IMR-90 (cell line): ENCODE data around the gene PRCP. TPM values are rescaled to one million over a fixed set of nuclear protein-coding genes. Genes with fewer than 3 reads are reported as not detected.

Experiments used
- ATAC-seq: fragments of 200-7000 bp; cut with Tn5 transposase; 2 replicates; pipeline ENCODE4 v1.9.1; 2020; ENCODE audit warnings: low read depth, mild to moderate bottlenecking, moderate library complexity
- BruUV-seq: library from RNA; stranded (reverse); fragments of 400-500 nt; replicated peaks from 2 replicates; lab custom pipeline; 2021; lab: Mats Ljungman, UMichigan
- CTCF ChIA-PET: fragments of 300-600 bp; formaldehyde crosslinking; extraction: SDS; loops from one replicate; lab custom pipeline; 2021; ENCODE audit warnings: antibody characterized with exemption; lab: Yijun Ruan, JAX
- POLR2A ChIA-PET: fragments of 300-600 bp; sonication (Branson Sonifier 250); formaldehyde crosslinking; loops from one replicate; lab custom pipeline; 2022; ENCODE audit warnings: antibody characterized with exemption; ENCODE audit not compliant: unreplicated experiment; lab: Charles Lee
- DNase-seq: peaks from one replicate; pipeline ENCODE4 v3.0.0; 2013
- H2AFZ ChIP-seq: replicated peaks from 2 replicates; pipeline ENCODE3; 2013; ENCODE audit warnings: low read length, mild to moderate bottlenecking; ENCODE audit not compliant: poor library complexity
- H2AK5ac ChIP-seq: 2 replicates; pipeline ENCODE4 v1.6.1; 2013; ENCODE audit warnings: low read depth, low read length, inconsistent platforms
- H2AK9ac ChIP-seq: replicated peaks from 2 replicates; pipeline ENCODE3; 2013; ENCODE audit warnings: mild to moderate bottlenecking, low read depth, low read length, moderate library complexity; ENCODE audit not compliant: poor library complexity
- H2BK120ac ChIP-seq: 2 replicates; pipeline ENCODE4 v1.6.1; 2013; ENCODE audit warnings: low read depth, low read length, inconsistent platforms
- H2BK15ac ChIP-seq: 3 replicates; pipeline ENCODE4 v1.6.1; 2013; ENCODE audit warnings: low read depth, low read length, inconsistent platforms
- H2BK20ac ChIP-seq: 2 replicates; pipeline ENCODE4 v1.6.1; 2013; ENCODE audit warnings: low read depth, mild to moderate bottlenecking, inconsistent platforms, low read length, moderate library complexity
- H2BK5ac ChIP-seq: 2 replicates; pipeline ENCODE4 v1.6.1; 2013; ENCODE audit warnings: mild to moderate bottlenecking, low read depth, low read length, inconsistent platforms; ENCODE audit not compliant: poor library complexity, severe bottlenecking
- H3K14ac ChIP-seq: replicated peaks from 2 replicates; pipeline ENCODE4 v1.6.1; 2013; ENCODE audit warnings: low read depth, low read length, inconsistent platforms
- H3K18ac ChIP-seq: 2 replicates; pipeline ENCODE4 v1.6.1; 2013; ENCODE audit warnings: low read depth, low read length, control low read depth
- H3K23ac ChIP-seq: 2 replicates; pipeline ENCODE4 v1.6.1; 2013; ENCODE audit warnings: low read depth, low read length, inconsistent platforms
- H3K27ac ChIP-seq: 2 replicates; pipeline ENCODE4 v1.5.1; 2013; ENCODE audit warnings: mild to moderate bottlenecking, control low read depth, low read length; ENCODE audit not compliant: insufficient read depth
- H3K27me3 ChIP-seq: 2 replicates; pipeline ENCODE4 v1.6.1; 2013; ENCODE audit warnings: low read length; ENCODE audit not compliant: control insufficient read depth, insufficient read depth
- H3K36me3 ChIP-seq: 2 replicates; pipeline ENCODE4 v1.6.1; 2013; ENCODE audit warnings: low read length, mixed read lengths; ENCODE audit not compliant: control insufficient read depth, insufficient read depth
- H3K4ac ChIP-seq: 2 replicates; pipeline ENCODE4 v1.6.1; 2013; ENCODE audit warnings: low read depth, low read length, inconsistent platforms
- H3K4me1 ChIP-seq: 2 replicates; pipeline ENCODE4 v1.6.1; 2013; ENCODE audit warnings: low read length, mixed read lengths; ENCODE audit not compliant: control insufficient read depth, insufficient read depth
- H3K4me2 ChIP-seq: 2 replicates; pipeline ENCODE4 v1.6.1; 2013; ENCODE audit warnings: low read depth, mild to moderate bottlenecking, control low read depth, low read length, moderate library complexity
- H3K4me3 ChIP-seq: 2 replicates; pipeline ENCODE4 v1.5.1; 2013; ENCODE audit warnings: low read depth, mild to moderate bottlenecking, control low read depth, low read length, moderate library complexity; ENCODE audit not compliant: insufficient read depth
- H3K56ac ChIP-seq: 2 replicates; pipeline ENCODE4 v1.6.1; 2013; ENCODE audit warnings: low read length, inconsistent platforms; ENCODE audit not compliant: insufficient read depth; ENCODE audit errors: extremely low read depth
- H3K79me1 ChIP-seq, 2 experiments: 2 replicates each; pipeline ENCODE4 v1.6.1; 2013; ENCODE audit warnings: low read length in 2 of 2, inconsistent platforms in 1 of 2, low read depth in 1 of 2
- H3K9ac ChIP-seq: 2 replicates; pipeline ENCODE4 v1.6.1; 2013; ENCODE audit warnings: low read depth, low read length, control low read depth
- H3K9me1 ChIP-seq: 2 replicates; pipeline ENCODE4 v1.6.1; 2013; ENCODE audit warnings: low read length, inconsistent platforms; ENCODE audit not compliant: insufficient read depth
- H3K9me3 ChIP-seq: 2 replicates; pipeline ENCODE4 v1.6.1; 2013; ENCODE audit warnings: low read length; ENCODE audit not compliant: control insufficient read depth, insufficient read depth
- H4K20me1 ChIP-seq: 2 replicates; pipeline ENCODE4 v1.6.1; 2013; ENCODE audit warnings: low read length, inconsistent platforms; ENCODE audit not compliant: insufficient read depth
- H4K5ac ChIP-seq: 2 replicates; pipeline ENCODE4 v1.6.1; 2013; ENCODE audit warnings: mild to moderate bottlenecking, low read depth, low read length, control low read depth
- H4K8ac ChIP-seq, 2 experiments: 2 replicates each; pipeline ENCODE4 v1.6.1; 2013; ENCODE audit warnings: low read depth in 2 of 2, low read length in 2 of 2, control low read depth in 1 of 2, inconsistent platforms in 1 of 2
- H4K91ac ChIP-seq: 2 replicates; pipeline ENCODE4 v1.6.1; 2013; ENCODE audit warnings: low read depth, low read length, inconsistent platforms; ENCODE audit not compliant: insufficient read depth
- NFE2L2 ChIP-seq: fragments of 150-350 bp; IDR thresholded peaks from 2 replicates; pipeline ENCODE4 v1.6.1; 2016; ENCODE audit warnings: low read depth, mild to moderate bottlenecking, low read length
- RFX5 ChIP-seq: IDR thresholded peaks from 2 replicates; pipeline ENCODE4 v1.8.0; 2012; ENCODE audit warnings: low read depth, mild to moderate bottlenecking, low read length, moderate library complexity
- dilution Hi-C: fragments of 300-500 bp; cut with HindIII; formaldehyde crosslinking; loops from one replicate; pipeline ENCODE4 v1.14.3; 2018; ENCODE audit warnings: low sequenced_read_pairs; ENCODE audit not compliant: unreplicated experiment
- in situ Hi-C: fragments of 300-500 bp; cut with MboI; formaldehyde crosslinking; loops from 3 replicates; pipeline ENCODE4 v1.14.3; 2019; ENCODE audit warnings: low sequenced_read_pairs, inconsistent platforms, mixed read lengths
- intact Hi-C: fragments of 100-400 bp; cut with micrococcal nuclease; formaldehyde crosslinking; loops from 2 replicates; pipeline ENCODE4 v1.10.0; 2022
- polyA plus RNA-seq, 3 experiments: library from polyadenylated mRNA; depleted of rRNA; stranded (reverse); fragments of >200 nt; gene quantifications; 2 replicates each; pipeline ENCODE4 v1.2.3, GENCODE V29; 2012; ENCODE audit warnings: low replicate concordance in 1 of 3
- total RNA-seq: library from RNA; depleted of rRNA; stranded (reverse); fragments of >200 nt; gene quantifications from 2 replicates; pipeline ENCODE4 v1.2.3, GENCODE V29; 2012
- TF ChIP-seq, protein P1 (sequence below): fragments of 150-350 bp; IDR thresholded peaks from 2 replicates; pipeline ENCODE4 v1.6.1; 2016; ENCODE audit warnings: low read depth, mild to moderate bottlenecking, low read length, moderate library complexity, borderline replicate concordance

PRCP gene
- total and polyA plus RNA-seq, 2 of the 4 experiments (the other 2 are of a cell fraction), result 31.7 to 64.9 TPM

DNA sequence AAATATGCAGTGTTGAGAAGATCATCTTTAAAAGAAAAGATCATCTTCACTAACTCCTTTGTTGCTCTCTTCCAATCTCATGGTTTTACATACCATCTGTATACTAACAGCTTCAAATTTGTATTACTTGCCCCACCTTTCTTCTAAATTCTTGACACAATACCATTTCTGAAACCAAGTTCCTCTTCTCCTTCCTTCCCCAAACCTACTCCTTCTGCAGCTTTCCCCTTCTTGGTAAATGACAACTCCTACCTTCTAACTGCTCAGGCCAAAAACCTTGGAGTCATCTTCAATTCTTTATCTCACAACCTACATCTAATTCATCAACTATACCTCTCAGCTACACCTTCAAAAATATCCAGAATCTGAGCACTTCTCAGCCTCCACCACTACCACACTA lies 9.3 kb downstream of the PRCP start:
- DNase-seq (no peak), ATAC-seq (no peak)
- POLR2A ChIA-PET, result no interaction called here
- Histone ChIP-seq H3K23ac (no peak overlapping the region), H3K18ac (no peak overlapping the region), H2AFZ (no peak overlapping the region), H2BK120ac (no peak overlapping the region), H3K27ac (no peak overlapping the region), H3K9ac (no peak overlapping the region), H3K4me1 (no peaks in the 10 kb centered on the region), H2BK15ac (no peak overlapping the region), H3K27me3 (no peaks in the 10 kb centered on the region), H3K9me1 (0 out of 2 replicates have a peak, but pooled peaks cover 3% of the 10 kb centered on the region), H3K14ac (no peak overlapping the region), H3K9me3 (no peaks in the 10 kb centered on the region), H4K91ac (no peak overlapping the region), H3K79me1 (peaks cover 3 to 15% of the 10 kb centered on the region in 2 experiments; a peak in 3 of 4 replicates), H4K8ac (no peak overlapping the region), H2AK9ac (no peak overlapping the region), H2BK20ac (no peak overlapping the region), H2BK5ac (no peak overlapping the region), H4K5ac (no peak overlapping the region), H2AK5ac (no peak overlapping the region), H3K36me3 (no peaks in the 10 kb centered on the region), H3K4ac (no peak overlapping the region), H4K20me1 (no peaks in the 10 kb centered on the region), H3K4me3 (no peak overlapping the region), H3K56ac (no peak overlapping the region), H3K4me2 (no peak overlapping the region)
- in situ Hi-C loops (no loop called here), intact Hi-C loops (no loop called here), dilution Hi-C loops (no loop called here)
- CTCF ChIA-PET, result no interaction called here
- BruUV-seq, result no TSS peak
- TF ChIP-seq, protein P1, sequence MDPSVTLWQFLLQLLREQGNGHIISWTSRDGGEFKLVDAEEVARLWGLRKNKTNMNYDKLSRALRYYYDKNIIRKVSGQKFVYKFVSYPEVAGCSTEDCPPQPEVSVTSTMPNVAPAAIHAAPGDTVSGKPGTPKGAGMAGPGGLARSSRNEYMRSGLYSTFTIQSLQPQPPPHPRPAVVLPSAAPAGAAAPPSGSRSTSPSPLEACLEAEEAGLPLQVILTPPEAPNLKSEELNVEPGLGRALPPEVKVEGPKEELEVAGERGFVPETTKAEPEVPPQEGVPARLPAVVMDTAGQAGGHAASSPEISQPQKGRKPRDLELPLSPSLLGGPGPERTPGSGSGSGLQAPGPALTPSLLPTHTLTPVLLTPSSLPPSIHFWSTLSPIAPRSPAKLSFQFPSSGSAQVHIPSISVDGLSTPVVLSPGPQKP, result no peak
- TF ChIP-seq NFE2L2 (no peak), RFX5 (no peak)
